ENCODE measurements around the gene HSD3B2.
"Not testable (repeated sequence)": the region's sequence is repeated elsewhere in the genome, so short reads cannot be mapped to it uniquely, and the experiment has no call there.

Gene HSD3B2

DNA sequence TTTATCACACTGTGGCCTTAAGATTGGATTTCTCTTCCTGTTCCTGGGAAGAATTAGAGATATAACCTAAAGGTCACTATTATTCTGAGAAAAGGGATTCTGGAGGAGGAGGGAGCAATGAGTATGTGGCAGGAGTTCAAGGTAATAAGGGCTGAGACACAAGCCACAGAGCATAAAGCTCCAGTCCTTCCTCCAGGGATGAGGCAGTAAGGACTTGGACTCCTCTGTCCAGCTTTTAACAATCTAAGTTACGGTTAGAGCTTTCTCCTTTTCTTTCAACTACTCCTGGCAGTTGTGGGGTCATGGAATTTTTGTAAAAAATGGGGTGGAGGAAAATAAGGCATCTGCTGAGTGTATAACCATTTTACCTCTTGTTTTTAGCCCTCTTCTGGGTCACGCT is at the start of gene HSD3B2:
Gene HSD3B2 (plus strand): TSS at position 201 of the 400 bp plus-strand sequence. CDS start 270 bp downstream, outside the sequence.
- DNase-seq, result no peak

DNA sequence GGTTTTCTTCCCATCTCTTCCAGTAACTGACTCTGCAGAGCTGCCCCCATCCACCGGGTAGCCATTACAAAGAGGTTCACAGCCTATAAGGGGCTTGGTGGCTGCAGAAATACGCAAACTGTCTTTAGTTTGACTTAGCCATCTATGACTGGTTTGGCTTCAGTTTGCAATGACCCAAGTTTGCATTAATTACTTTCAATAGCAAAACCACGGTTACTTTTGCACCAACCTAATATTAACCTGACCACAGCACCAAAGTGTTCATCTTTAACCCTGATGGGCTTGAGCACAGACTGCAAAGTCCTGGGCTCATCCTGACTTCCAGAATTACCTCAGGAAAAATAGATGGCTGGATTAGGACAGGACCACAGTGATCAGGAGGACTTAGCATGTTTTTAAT is 48.5 kb upstream of the HSD3B2 start:
- no peak for DNase-seq

DNA sequence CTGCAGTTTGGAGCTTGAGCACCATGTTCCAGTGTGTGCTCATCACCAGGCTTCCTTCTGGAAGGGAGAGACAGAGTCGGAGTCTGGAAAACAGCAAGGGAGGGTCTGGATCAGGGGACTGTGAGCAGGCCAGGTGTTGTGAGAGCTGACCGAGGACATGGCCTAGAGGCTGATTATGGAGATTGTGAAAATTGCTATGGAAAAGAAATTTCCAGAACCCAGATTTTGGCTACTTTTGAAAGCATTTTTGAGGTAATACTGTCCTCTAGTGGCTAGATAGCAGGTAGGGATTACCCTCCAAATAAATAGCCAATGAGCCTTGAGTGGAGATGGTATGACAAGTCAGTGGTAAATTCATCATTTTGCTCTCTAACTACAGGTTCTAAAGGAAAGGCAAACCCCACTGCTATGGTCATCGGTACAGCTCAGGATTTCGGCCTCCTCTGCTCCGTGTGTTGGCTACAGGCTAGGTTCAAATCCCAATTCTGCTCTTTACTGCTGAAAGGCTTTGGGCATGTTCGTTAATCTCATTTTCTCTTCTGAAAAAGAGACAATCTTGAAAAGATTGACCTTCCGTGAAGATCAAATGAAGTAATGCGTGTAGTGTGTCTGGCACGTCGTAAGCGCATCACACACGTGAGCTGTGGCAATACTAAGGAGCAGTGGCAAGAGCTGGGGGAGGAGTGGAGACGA is 47.4 kb upstream of the HSD3B2 start:
- DNase-seq, result no peak

DNA sequence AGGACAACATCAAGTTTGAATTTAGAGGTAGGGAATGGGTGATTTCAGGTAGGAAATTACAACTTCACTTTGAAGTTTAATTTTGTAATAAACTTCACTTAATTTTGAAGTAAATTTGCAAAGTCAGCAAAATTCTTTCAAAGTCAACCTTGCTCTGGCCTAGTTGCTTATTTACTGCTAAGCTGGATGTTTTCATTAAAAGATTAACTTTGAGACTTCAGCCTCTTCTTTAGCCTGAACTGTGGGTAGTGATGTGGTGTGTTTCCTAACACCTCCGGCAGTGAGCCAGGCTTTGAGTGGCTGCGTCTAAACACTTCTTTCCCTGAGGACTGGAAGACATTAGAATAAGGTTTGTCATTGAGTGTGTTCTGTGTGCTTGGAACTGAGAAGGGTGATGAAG is 46.4 kb upstream of the HSD3B2 start, which contains the start of gene HAO2:
Gene HAO2 (plus strand): TSS at position 232 of the 400 bp plus-strand sequence. CDS start 12,301 bp downstream, outside the sequence.
- DNase-seq, result no peak

DNA sequence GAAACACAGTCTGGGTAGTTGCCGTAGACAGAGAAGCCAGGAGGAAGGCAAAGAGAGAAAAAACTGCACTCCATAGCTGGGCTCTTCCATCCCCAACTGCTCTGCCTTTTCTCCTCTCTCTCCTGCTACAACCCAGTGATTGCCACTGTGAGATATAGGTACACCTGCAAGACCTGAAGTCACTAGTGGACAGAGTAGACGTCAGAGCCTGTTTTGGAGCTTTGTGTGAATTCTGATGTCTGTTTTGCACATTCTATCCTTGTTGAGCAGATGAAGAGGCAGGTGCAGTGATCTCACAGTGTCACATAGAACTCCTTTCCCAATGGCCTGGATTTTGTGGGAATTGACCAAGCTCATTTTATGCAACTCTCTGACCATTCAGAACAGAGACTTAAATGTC is 44.2 kb upstream of the HSD3B2 start:
- DNase-seq, result no peak

DNA sequence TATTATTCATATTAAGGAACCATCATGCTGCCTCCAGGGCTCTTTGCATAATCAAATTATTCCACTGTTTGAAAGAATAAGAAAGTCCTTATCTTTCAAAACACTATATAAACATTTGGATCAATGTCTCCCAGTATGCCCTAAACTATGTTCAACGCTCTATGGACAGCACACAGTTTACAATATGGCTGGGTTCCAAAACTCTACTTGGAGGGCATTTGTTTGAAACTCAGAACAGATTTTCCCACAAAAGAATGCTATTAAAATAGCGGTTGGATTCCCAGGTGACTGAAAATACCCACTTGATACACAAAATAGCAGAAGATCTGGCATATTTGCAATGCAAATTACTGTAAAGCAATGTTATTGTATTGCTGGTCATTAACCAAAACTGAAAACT is 43.1 kb upstream of the HSD3B2 start:
- DNase-seq, result no peak

DNA sequence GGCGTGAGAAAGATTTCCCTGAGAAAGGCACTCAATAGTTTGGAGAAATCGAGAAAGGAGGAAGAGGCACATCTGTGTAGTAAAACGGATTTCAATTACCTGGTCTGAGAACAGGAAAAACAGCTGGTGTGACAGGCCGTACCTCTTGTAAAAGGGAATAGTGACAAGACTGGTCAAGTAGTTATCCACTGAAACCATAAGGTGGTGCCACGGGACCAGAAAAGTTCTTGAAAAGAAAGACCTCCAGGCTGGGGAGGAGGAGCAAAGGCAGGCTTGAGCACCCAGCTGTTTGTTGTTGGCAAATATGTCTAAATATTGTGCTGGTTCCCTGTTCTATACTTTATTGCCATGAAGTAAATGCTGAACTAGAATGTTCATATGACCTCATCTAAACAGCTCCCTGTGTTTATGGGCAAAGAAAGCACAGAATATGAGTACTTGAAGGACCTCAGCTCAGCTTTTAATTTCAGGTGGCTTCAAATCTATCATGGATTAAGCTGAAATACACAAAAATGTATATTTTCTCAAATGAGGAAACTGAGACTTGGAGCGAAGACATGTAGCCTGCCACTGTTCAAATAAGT is 42.4 kb upstream of the HSD3B2 start:
- DNase-seq, result no peak

DNA sequence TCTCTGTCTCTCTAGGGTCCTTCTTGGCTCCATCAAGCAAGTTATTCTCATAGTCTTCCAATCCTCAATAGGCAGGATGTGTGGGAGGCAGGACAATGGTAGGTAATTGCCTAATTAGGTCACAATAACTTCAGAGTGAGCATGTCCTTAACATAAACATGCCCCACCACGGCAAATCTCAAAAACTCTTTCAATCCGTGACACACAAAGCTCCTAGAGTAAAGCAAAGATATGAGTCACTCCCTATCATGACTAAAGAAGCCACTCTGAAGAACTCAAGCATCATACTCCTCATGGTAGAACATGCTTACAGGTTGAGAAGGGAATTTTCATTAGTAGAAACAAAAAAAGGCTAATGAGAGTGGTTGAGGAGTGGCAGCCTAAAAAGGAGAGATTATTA is 41.5 kb upstream of the HSD3B2 start:
- DNase-seq, result no peak

DNA sequence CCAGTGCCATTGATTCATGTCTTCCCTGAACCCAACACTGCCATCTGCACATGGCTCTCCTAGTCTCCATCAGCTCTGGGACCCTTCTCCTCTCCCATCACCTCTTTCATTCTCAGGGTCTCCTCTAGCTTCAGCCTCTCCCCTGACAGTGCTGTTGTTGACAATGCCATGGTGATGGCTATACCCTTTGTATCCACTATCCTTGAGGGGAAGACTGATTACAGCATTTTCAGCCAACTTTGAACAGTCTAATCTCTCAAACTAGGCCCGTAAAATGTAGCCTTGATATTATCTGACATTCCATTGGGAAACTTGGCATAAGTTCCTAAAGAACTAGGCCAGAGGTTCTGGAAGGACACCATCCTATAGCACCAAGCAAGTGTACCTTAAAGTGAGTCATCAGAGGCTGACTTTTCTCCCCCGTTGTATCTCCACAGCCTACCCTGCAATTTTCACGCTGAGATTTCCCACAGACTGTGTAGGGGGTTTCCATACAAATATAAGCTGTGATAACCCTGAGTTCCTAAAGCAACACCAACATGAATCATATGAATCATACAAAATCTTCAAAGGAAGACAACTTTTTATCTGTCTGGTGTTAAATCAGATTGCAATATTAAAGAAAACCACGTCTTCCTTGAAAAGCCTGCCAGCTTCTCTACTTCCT is 40.6 kb upstream of the HSD3B2 start:
- no peak for DNase-seq

DNA sequence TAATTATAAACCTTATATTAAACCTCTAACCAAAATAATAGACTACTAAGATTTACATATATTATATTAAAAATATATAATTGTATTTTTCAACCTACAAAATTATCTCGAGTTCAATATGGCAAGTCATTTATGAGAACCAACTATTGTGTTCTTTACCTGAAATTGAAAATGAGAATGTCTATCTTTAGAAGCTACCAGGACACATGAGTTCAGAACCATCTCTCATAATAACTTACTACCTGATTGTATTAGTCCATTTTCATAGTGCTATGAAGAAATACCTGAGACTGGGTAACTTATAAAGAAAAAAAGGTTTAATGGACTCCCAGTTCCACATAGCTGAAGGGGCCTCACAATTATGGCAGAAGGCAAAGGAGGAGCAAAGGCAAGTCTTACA is 39.6 kb upstream of the HSD3B2 start:
- no peak for DNase-seq

DNA sequence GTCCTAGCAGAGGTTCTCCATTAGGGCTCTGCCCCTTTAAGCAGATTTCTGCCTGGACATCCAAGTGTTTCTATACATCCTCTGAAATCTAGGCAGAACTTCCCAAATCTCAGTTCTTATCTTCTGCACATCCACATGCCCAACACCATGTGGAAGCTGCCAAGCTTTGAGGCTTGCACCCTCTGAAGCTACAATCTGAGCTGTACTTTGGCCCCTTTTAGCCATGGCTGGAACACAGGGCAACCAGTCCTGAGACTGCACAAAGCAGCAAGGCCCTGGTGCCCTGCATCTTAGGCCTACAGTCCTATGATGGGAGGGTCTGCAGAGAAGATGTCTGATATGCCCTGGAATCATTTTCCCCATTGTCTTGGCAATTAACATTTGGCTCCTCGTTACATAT is 38.4 kb upstream of the HSD3B2 start:
- DNase-seq, result no peak

DNA sequence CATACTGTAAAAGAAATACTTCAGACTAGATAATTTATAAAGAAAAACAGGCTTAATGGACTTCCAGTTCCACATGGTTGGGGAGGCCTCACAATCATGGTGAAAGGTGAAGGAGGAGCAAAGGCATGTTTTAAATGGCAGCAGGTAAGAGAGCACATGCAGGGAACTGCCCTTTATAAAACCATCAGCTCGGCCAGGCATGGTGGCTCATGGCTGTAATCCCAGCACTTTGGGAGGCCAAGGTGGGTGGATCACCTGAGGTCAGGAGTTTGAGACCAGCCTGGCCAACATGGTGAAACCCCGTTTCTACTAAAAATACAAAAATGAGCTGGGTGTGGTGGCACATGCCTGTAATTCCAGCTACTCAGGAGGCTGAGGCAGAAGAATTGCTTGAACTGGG is 37.4 kb upstream of the HSD3B2 start:
- DNase-seq, result not testable (repeated sequence)

DNA sequence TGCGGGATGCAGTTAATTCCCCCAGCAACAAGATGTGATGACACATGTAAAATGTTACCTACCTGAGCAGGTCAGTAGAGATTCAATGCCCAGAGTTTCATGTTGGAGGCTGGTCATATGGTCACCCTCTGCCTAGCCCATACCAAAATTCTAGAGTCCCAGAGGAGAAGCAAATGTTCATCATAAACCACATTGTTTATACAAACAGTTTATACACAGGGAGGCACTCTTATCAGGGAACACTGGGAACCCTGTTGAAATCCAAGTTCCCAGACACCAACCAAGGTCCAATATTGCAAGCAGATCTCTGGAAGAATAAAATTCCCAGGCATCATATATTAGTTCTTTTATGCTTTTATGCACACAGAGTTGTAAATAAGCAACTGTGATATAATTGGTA is 35.8 kb upstream of the HSD3B2 start:
- no peak for DNase-seq

DNA sequence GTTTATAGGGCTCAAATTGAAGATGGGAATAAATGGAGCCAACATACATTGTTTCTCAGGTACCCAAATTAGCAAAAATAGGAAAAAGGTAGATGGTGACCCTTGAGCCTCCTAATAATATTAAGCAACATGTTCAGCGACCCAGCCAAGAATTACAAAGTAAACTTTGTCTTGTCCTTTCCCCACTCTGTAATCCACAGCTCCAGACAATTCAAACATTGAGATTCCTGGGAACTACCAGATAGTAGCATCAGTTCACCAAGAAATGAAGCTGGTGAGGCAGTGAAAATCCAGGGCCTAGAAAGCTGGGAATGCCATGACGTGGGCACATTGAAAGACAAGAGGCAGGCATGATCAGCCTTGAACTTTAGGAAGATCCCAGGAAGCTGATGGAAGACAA is 34.6 kb upstream of the HSD3B2 start:
- no peak for DNase-seq

DNA sequence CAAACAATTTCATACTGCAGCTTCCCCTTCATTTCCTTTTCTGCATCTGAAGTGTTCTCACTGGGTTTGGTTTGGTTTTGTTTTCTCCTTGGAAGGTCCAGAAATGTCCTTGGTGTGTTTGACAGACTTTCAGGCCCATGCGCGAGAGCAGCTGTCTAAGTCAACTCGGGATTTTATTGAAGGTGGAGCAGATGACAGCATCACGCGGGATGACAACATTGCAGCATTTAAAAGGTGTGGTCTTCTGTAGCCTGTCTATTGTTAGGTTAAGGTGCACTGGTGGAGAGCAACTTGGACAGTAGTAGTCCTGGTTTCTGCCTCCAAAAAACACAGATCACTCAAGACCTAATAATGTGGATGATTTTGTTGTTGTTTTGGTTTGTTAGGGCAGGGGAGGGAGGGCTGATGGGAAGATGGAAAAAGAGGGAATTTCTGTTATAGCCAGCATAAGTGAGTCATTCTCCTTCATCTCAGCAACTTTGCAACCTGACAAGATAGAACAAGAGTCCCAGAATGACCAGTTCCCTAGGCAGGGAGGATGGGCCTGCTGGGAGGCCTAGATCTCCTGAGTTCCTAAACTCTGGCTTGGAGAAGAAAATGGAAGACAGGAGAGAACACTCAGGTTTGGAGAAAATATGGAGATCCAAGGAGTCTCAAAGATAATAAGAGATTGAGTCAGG is 33.8 kb upstream of the HSD3B2 start:
- DNase-seq, result no peak

DNA sequence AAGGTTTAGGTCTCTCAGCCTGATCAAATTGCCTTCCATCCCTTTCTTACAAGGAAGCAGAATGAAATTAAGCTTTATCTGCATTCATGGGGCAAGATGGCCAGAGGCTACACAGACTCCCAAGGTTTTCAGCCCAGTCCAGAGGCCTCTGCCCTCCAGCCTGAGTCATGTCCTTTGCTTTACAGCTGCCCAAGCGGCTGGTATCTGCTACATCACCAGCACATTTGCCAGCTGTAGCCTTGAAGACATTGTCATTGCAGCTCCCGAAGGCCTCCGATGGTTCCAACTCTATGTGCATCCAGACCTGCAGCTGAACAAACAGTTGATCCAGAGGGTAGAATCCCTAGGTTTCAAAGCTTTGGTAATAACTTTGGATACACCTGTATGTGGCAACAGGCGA is 30.4 kb upstream of the HSD3B2 start:
- DNase-seq, result no peak

DNA sequence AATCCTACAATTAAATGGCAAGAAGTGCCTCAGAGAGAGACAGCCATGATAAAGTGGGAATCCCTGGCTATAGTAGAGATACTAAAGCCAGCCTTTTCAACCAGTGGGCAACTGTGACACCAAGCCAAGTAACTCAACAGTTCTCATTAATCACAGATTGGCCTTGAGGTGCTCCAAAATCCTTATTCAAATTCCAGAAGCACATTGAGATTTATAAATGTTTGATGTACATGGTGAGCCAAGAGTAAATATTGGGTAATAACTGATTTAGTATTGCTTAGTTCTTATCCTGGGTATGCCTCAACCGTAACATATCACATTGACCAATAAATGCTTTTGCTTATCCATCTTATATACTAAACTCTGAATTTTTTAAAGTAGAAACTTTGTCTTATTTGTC is 29.3 kb upstream of the HSD3B2 start:
- DNase-seq, result no peak

DNA sequence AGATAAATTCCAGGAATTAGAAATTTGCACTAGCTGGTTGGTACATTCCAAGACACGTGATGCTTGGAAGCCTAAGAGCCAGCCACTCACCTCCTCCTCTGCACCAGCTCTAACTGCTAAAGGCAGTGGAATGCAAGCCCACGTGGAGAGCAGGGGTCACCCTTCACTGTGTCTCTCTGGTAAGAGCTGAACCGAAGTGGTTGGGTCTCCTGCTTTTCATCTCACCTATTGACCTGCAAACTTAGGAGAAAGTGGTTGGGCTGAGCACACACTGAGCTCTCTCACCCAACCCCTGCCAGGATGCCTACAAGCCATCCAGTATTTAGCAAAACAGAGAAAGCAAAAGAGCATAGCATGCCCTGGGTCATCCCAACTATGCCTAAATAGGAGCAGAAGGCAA is 27.1 kb upstream of the HSD3B2 start:
- no peak for DNase-seq

DNA sequence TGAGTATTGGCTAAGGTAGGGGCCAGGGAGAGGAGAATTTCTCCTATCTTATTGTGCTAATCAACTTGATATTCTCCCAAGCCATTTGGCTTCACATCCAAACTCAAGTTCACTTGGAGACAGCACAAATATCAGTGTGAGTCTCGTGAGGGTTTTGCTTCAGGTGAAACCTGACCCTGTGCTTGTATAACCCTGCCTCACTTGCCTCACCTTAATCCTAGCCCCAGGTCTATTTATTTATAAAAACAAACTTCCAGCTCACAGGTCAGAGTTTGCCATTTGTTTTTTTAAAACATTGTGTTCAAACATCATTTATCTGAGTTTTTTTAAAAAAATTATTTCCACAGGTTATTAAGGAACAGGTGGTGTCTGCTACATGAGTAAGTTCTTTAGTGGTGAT is 26.5 kb upstream of the HSD3B2 start:
- no peak for DNase-seq

DNA sequence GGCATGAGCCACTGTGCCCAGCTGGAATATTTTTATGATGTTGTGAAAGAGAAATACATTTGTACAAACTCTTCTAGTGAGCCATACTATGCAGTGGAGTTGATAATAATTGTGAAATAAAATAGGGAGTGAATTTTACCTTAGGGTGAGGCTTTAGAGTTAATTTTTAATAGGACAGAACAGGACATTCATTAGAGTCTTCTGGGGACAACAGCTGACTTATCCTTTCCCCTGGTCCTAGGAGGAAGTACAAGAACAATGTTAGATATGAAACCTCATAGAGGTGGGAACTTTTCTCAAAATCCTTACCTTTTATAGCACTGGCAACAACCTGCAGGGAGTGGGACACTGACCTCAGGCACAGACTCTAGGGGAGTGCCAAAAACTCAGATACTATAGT is 24.4 kb upstream of the HSD3B2 start:
- DNase-seq, result no peak

DNA sequence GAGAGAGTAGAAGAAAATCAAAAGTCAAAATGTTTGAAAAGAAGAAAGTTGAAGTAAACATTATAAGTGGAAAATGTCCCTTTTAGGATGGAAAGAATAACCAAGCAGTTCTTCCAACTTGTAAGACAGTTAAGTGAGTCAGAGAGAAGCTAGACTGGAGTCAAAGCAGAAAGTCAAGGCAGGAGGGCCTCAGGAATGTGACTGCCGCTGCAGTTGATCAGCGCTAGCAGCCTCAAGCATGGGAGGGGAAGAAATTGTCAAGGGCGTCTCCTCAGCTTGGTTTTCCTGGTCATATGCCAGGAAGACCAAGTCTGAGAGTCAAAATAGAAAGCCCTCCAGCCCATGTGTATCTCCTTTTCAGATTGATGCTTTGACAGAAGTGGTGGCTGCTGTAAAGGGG is 23.2 kb upstream of the HSD3B2 start:
- no peak for DNase-seq

DNA sequence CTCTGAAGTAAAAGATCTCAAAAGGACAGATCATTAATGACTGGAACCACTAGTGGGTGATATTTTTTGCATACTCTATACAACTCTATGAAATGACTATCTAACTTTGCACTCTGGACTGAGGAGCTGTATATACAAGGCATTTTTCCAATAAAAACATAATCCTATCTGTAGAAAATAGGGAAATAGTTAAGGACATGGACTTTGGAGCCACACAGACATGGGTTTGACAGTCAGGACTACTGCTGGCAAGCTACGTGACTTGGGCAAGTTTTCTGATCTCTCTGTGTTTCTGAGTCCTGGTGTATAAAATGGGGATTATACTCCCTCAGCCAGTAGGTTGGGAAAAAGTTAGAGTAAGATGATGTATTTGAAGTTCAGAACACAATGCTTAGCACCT is 20.9 kb upstream of the HSD3B2 start:
- DNase-seq, result no peak

DNA sequence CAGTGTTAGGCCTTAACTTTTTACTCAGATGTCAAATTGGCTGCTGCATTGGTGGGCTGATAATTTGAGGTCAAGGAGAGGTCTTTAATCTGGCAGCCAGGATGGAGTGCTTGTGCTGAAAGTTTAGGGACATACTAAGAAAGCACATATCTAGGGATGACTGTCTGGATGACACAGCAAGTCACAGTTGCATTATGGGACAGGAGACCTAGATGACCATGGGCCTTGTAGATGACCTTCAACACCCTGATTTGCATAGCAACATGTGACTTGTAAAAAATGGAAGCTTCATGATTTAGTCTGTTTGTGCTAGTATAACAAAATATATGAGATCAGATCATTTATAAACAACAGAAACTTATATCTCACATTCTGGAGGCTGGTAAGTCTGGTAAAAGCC is 18.0 kb upstream of the HSD3B2 start:
- no peak for DNase-seq

DNA sequence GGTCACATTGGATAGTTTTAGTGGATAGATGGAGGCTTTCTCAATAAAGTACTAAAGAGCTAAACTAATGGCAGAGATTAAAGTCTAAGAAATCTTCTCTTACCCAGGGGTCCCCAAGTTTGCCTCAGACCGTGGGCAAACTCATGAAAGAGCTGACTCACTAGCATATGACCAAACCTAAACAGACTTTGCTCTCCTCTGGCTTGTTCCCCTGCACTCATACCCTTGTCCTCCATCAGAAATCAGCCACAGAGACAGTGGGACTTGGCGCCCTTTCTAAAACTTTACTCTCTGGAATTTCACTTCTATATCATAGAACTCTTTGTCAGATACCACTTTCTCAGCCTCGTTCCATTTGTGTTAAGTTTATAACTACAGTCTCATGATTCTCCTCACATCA is 17.0 kb upstream of the HSD3B2 start:
- DNase-seq, result no peak
